Esophagus mucosa (tissue), 1 donor: ENCODE results near the gene IDH3G. TPM values are rescaled to one million over a fixed set of nuclear protein-coding genes. Genes with fewer than 3 reads are reported as not detected.

ENCODE experiments used
- ATAC-seq: fragments of 200-7000 bp; cut with Tn5 transposase; one replicate; pipeline ENCODE4 v1.9.1; 2020
- total RNA-seq: library from RNA; stranded (reverse); gene quantifications from one replicate; pipeline ENCODE4 v1.2.4, GENCODE V29; 2023
- donor health status: DM: yes; HTN: yes; CAD: no.

Gene IDH3G
- total RNA-seq, 1 donor from 2014 or later: 32.6 TPM

DNA sequence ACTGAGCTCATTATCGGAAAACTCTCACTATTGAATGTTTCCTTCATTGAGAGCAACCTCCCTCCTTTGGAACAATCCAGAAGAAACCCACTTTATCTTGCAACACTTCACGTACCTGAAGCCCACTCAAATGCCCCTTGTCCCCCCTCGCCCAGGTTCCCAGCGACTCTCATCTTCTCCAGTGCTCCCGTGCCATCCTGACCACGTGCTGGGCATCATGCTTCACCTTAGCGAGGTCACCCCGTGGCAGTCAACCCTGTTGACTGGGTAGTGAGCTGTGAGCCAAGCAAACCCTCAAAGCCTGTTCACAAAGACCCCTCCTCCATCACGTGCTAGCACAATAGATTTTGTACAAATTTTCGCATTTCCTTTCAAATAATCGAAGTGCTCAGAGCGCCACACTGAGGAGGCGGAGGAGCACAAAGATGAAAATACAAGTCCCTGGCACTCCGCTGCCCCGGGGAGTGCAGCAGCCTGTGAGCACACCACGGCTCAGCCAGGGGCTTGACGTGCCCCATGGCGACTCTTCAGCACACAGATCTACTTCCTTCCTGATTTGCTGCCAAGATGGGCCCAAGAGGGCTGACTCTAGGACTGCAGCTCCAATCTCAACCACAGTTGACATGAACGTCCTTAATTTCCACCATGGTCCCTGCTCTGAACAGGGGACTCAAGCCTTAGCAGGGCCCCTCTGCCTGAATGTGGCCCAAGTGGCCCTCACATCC lies 20.6 kb upstream of the IDH3G start:
- no peak for ATAC-seq

GRCh38 chrX:153813161-153813560 lies 19.0 kb upstream of the IDH3G start:
- no peak for ATAC-seq

- ATAC-seq: no peak
Measured at GRCh38 chrX:153812220-153812619, 18.0 kb upstream of the IDH3G start.

DNA sequence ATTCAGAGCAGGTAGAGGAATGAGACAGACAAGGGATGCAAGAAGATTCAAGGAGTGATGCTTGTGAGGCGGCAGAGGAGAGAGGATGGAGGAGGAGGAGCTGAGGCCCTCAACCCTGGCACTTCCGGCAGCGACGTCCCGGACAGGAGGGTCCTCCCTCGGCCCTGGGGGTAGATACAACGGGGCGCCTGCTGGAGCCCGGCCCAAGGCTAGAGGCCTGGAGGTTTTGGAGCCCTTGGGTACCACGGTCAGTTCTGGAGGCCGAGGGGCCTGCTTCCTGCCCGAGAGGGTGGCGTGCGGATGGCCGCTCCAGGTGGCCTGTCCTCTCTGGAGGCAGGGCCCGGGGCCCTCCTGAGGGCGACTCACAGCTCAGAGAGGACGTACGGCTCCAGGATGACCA lies 13.8 kb upstream of the IDH3G start:
- no peak for ATAC-seq

GRCh38 chrX:153806999-153807575 lies 12.9 kb upstream of the IDH3G start:
- peak; percentile 81 for ATAC-seq

GRCh38 chrX:153805436-153805835 lies 11.3 kb upstream of the IDH3G start:
- peak; percentile 82 for ATAC-seq

DNA sequence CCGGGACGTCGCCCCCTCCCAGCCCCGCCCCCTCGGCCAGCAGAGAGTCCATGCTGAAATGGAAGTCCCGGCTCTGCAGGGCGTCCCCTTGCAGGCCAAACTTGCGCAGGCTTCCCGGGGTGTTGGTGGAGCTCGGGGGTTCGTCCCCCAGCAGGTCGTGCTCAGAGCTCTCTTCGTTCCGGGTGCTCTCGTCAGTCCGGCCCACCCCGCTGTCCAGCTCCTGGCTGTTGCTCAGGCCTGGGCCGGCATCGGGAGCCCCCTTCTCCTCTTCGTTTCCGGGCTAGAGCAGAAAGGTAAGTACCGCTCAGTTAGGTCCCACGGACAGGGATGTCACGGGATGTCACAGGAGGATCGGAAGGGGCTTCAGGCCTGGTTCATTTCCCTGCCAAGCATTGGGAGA lies 10.4 kb upstream of the IDH3G start:
- ATAC-seq: no peak

DNA sequence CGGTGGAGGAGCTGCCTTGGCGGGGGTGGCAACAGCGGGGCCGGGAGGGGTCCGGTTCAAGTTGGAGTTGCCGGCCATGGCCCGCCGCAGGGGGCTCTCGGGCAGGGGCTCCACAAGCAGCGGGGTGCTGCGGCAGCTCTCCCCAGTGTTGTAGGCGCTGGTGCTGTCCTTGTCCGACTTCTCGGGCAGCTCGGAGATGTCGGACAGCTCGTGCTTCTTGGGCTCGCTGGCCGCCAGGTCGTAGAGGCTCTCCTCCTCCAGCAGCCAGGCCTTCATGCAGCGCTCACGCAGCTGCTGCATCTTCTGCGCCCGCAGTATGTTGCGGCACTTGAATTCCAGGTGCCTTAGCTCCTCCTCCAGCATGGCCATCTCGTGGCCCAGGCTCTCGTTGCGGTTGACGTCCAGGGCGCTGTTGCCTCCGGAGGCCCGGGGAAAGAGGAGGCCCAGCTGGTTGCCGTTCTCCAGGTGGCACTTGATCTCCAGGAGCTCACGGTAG lies 10.0 kb upstream of the IDH3G start:
- no peak for ATAC-seq

- no peak for ATAC-seq
Measured at GRCh38 chrX:153803211-153804099, 9.3 kb upstream of the IDH3G start.

GRCh38 chrX:153802513-153803045 lies 8.4 kb upstream of the IDH3G start:
- no peak for ATAC-seq

GRCh38 chrX:153801669-153802068 lies 7.5 kb upstream of the IDH3G start:
- no peak for ATAC-seq

DNA sequence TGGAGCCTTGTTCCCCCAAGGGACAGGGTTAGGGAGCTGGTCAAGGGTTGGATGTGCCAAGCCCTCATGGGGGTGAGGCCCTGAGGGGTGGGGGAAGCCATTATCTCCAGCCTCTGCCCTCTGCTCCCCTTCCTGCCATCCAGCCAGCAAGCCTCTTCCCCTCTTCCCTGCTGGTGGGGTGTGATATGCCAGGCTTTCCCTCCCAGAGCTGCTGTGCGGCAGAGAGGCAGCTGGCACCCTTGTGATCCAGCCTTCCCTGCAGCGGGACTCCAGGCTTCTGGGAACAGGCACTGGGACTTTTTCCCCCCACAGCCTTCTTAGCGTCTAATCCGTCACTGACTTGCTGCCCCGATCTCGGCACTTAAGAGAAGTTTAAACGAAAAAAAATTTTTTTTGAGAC lies 6.6 kb upstream of the IDH3G start:
- no peak for ATAC-seq

DNA sequence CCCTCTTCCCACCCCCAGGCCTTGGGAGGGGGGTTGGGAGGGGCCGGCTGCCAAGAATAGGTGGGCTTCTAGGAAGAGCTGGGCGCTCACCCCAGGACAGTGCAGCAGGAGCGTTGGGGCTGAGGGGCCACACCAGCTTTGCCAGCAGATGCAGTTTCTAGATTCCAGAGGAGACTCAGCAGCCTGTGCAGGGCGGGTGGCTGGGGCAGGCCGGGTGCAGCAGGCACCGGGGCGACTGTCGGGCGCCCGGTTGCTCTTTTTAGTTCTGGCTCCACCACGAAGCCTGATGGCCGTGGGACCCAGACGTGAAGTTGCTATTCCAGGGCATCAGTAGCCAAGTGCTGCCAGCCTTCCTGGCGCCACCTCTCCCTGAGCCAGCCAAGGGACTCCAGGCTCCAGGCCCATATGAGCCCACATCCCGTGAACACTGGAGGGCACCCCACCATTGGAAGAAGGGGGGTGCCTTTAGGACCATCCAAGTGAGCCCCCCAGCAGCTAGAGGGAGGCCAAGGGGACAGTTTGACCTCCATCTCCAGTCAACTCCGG lies 6.1 kb upstream of the IDH3G start:
- ATAC-seq: no peak

DNA sequence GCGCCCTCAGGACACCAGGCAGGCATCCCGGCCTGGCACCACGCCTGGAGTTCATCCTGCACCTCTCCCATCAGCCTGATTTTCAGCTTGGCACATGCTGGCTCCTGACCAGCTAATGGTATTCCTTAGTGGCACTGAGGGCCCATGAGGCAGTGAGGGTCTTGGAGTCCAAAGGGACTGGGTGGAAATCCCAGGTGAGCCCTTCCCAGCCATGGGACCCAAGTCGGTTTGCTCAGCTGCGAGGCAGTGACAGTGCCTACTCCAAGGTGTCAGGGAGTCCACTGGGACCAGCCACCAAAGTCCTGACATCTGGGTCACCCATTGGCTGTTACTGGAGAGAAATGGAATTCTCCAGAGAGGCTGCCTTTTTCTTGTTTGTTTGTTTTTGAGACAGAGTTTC lies 5.2 kb upstream of the IDH3G start:
- ATAC-seq: no peak

DNA sequence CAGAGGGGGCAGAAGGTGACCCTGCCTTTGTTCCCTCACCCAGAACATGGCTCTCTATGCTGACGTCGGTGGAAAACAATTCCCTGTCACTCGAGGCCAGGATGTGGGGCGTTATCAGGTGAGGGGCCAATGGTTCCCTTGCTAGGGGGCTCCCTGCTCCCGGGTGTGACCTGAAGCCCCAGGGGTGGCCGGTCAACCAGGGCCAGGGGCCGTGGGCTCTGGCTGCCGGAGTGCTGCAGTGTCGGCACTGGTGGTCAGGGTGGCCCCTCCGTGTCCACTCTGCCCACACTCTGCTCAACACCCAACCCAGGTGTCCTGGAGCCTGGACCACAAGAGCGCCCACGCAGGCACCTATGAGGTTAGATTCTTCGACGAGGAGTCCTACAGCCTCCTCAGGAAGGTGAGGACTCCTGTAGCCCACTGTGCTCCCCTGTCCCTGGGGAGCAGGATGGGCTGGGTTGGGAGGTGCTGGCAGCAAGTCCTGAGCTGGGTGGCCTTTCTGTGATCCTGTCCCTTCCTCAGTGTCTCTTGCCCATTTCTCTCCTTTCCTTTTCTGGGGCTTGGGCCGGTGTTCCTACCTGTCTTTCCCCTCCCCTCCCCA lies 3.3 kb upstream of the IDH3G start:
- ATAC-seq: no peak

DNA sequence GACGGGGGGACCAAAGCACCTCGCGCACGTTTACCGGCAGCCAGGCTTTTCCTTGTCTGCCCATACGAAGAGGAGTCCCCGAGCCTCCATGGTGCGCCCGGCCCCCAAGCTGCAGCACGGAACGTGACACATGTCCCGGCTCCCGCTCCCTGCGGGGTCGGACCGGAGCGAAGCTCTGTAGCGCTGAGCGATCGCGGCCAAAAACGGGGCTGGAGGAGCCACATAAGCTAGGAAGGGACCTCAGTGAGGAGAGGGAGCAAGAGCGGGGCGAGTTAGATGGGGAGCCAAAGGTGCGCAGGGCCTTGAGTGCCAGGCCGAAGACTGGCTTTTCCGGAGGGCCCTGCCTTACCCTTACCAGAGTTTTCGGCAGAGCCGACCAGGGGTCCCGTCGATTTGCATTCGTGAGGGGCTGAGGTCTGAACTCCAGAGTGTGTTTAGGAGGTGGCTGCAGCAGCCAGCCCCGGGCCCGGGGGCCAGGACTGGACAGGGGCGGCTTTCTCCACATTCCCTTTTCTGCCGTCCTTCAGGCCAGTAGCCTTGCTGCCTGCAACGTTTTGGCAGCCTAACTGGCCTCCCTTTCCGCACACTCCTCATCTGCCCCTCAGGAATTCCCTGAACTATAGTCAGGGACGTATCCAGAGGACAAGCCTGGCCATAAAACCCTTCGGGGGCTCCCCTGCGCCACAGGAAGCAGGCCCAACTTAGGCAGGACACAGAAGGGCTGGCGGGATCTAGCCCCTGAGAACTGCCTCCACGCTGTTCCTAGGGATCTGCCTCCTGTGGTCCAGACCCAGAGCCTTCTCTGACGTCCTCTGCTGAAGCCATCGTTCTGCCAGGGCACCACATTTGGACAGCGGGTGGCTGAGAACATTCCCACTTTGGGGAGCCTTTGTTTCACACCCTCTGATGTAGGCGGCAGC lies 982 bp upstream of the IDH3G start:
- peak; percentile 7 for ATAC-seq

GRCh38 chrX:153793291-153793690 lies 884 bp downstream of the IDH3G start:
- ATAC-seq: no peak

DNA sequence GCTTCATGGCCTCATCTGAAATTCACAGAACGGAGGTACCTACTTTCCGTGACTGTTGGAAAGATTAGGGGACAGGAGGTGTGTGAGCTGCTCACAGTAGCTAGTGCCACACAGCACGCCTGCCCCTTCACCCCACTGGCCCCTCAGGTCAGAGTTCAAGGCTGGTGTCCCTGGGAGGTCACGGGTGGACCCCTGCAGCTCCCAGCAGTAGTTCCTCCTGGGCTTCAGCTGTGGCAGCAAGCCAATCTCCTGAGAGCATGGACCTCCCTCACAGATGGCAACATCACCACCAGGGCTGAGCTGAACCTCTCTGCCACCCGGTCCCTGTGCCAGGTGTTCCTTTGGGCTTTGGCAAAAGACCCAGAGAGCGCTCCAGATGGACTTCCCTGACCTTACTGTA lies 1.8 kb downstream of the IDH3G start:
- no peak for ATAC-seq

DNA sequence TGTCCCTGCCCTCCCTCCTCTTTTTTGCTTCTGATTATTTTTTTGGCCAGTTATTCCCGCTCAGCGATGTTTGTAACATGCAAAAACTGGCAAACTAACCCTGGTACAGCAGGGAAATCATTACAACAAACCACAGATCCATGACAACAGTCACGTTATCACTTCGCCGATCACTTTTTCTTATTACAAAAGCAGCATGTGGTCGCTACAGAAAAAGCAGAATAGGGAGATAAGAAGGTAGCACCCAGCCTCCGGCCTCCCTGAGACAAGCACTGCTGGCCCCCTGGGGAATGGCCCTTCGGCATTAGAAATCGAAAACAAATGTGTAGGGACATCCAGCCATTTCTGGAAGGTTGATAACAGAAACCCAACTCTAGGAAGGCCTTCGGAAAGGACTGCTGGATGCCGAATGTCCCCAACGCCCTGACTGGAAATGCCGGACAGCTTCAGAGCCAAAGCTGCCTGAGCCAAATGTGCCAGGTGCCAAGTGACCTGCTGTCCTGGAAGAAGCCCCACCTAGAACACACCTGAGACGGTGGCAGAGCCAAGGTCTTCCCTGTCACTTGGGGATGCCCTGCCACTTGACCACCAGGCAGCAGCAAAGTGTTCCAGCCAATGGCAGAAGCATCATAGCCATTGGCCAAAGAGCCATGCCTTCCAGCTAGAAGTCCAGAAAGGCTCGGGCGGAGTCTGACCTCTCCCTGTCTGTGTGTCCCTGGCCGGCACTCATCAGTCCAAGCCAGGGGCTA lies 2.9 kb downstream of the IDH3G start:
- ATAC-seq: no peak

- ATAC-seq: no peak
Measured at GRCh38 chrX:153789654-153790053, 4.5 kb downstream of the IDH3G start.

DNA sequence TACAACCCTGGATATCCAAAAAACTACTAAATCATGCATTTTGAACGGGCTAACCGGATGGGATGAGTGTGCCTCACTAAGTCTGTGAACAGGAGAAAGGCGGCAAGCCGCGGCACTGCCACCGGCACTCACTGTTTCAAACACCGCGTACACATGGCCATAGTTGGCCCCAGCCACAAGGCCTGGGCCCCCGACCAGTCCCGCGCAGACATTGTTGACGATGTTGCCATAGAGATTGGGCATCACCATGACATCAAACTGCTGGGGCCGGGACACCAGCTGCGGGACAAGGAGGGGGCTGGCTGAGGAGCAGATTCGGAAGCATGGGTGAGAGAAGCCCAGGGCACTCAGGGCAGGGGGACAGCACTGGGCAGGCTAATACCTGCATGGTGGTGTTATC lies 7.5 kb downstream of the IDH3G start:
- ATAC-seq: no peak
